GM19324 (cell line): ENCODE data around the gene FTO.

Source experiments
- ATAC-seq: cut with Tn5 transposase; IDR thresholded peaks from one replicate; pipeline ENCODE4 v1.9.1; 2021; ENCODE audit warnings: mild to moderate bottlenecking, moderate library complexity; ENCODE audit not compliant: unreplicated experiment, low FRiP score

FTO gene

GRCh38 chr16:53950677-53951076 lies 246.7 kb downstream of the FTO start:
- ATAC-seq: no peak

- ATAC-seq: peak; percentile 77
Observed at GRCh38 chr16:53952215-53953208, 248.6 kb downstream of the FTO start.

- ATAC-seq: no peak
Observed at GRCh38 chr16:53953336-53953735, 249.4 kb downstream of the FTO start.

GRCh38 chr16:53955221-53955875 lies 251.4 kb downstream of the FTO start:
- ATAC-seq: no peak

GRCh38 chr16:53958341-53958880 lies 254.5 kb downstream of the FTO start:
- ATAC-seq: no peak

- ATAC-seq: no peak
Observed at GRCh38 chr16:53960050-53960812, 256.3 kb downstream of the FTO start.

GRCh38 chr16:53960954-53961616 lies 257.1 kb downstream of the FTO start:
- no peak for ATAC-seq

GRCh38 chr16:53962041-53962440 lies 258.1 kb downstream of the FTO start:
- no peak for ATAC-seq

- no peak for ATAC-seq
Observed at GRCh38 chr16:53964145-53964790, 260.3 kb downstream of the FTO start.

GRCh38 chr16:53966821-53967571 lies 263.0 kb downstream of the FTO start:
- ATAC-seq: no peak

GRCh38 chr16:53967572-53967971 lies 263.6 kb downstream of the FTO start:
- ATAC-seq: no peak

GRCh38 chr16:53968454-53968853 lies 264.5 kb downstream of the FTO start:
- ATAC-seq: no peak

- no peak for ATAC-seq
Observed at GRCh38 chr16:53968896-53969295, 264.9 kb downstream of the FTO start.

GRCh38 chr16:53971616-53972015 lies 267.7 kb downstream of the FTO start:
- no peak for ATAC-seq

GRCh38 chr16:53973021-53973420 lies 269.1 kb downstream of the FTO start:
- ATAC-seq: no peak

- no peak for ATAC-seq
Observed at GRCh38 chr16:53974484-53975080, 270.6 kb downstream of the FTO start.

- no peak for ATAC-seq
Observed at GRCh38 chr16:53980675-53981074, 276.7 kb downstream of the FTO start.

- no peak for ATAC-seq
Observed at GRCh38 chr16:53982631-53983042, 278.7 kb downstream of the FTO start.

- ATAC-seq: no peak
Observed at GRCh38 chr16:53984936-53985335, 281.0 kb downstream of the FTO start.
